Stomach (tissue), 4 donors: Measurements from ENCODE around the gene NTRK2.

ENCODE experiments used
- EP300 ChIP-seq: sonication (generic); formaldehyde crosslinking; IDR thresholded peaks from one replicate; pipeline ENCODE4 v1.6.1; 2017; ENCODE audit warnings: antibody characterized with exemption
- POLR2A ChIP-seq, 4 donors: fragments of 450-650 bp; IDR thresholded peaks; one replicate each; pipeline ENCODE4 v1.6.1; 2016; ENCODE audit warnings: antibody characterized with exemption in 4 of 4, control low read depth in 2 of 4, mild to moderate bottlenecking in 1 of 4, moderate library complexity in 1 of 4
- POLR2AphosphoS5 ChIP-seq, 3 donors: sonication (generic); formaldehyde crosslinking; IDR thresholded peaks; one replicate each; pipeline ENCODE4 v1.6.1; 2016; ENCODE audit warnings: antibody characterized with exemption in 3 of 3
- TF ChIP-seq, protein P1 (sequence below), 7 experiments: fragments of 450-650 bp in 4 of 7; fragments of 200-600 bp in 3 of 7; sonication (generic) in 3 of 7; IDR thresholded peaks; one replicate each; pipeline ENCODE4 v1.5.1; 2016 to 2019; ENCODE audit warnings: antibody characterized with exemption in 7 of 7, control low read depth in 2 of 7, mild to moderate bottlenecking in 1 of 7

DNA sequence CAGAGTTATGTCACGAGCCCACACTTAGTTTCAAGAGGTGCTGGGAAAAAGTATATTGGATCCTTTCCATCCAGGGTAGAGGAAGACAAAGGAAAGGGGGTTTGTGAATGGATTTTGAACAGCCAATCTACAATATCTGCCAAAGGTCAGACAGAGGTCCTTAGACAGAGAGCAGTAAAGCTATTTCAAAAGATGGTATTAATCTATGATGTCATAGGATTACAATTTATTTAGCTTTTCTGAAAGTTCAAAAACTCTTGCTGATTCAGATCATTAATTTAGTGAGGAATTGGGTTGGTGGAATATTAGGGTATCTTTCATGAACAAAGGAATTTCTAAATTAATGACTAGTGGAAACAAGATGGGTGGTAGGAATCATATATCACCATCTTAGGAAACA, 126.9 kb downstream of the NTRK2 start:
- TF ChIP-seq, protein P1, sequence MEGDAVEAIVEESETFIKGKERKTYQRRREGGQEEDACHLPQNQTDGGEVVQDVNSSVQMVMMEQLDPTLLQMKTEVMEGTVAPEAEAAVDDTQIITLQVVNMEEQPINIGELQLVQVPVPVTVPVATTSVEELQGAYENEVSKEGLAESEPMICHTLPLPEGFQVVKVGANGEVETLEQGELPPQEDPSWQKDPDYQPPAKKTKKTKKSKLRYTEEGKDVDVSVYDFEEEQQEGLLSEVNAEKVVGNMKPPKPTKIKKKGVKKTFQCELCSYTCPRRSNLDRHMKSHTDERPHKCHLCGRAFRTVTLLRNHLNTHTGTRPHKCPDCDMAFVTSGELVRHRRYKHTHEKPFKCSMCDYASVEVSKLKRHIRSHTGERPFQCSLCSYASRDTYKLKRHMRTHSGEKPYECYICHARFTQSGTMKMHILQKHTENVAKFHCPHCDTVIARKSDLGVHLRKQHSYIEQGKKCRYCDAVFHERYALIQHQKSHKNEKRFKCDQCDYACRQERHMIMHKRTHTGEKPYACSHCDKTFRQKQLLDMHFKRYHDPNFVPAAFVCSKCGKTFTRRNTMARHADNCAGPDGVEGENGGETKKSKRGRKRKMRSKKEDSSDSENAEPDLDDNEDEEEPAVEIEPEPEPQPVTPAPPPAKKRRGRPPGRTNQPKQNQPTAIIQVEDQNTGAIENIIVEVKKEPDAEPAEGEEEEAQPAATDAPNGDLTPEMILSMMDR (IDR thresholded peaks at IDR 0.05): no peak
- TF ChIP-seq POLR2A (IDR thresholded peaks at IDR 0.05) (no peak), POLR2AphosphoS5 (IDR thresholded peaks at IDR 0.05) (no peak), EP300 (no peak)
